GM19397 (cell line): Measurements from ENCODE around the gene P2RY11.

ENCODE experiments used
- ATAC-seq: cut with Tn5 transposase; IDR thresholded peaks from one replicate; pipeline ENCODE4 v1.9.1; 2021; ENCODE audit warnings: mild to moderate bottlenecking, moderate library complexity; ENCODE audit not compliant: unreplicated experiment

P2RY11 gene

GRCh38 chr19:10138879-10139795, 27.6 kb downstream of the P2RY11 start:
- ATAC-seq: no peak

- ATAC-seq: no peak
These were observed 28.5 kb downstream of the P2RY11 start for GRCh38 chr19:10139952-10140351.

DNA sequence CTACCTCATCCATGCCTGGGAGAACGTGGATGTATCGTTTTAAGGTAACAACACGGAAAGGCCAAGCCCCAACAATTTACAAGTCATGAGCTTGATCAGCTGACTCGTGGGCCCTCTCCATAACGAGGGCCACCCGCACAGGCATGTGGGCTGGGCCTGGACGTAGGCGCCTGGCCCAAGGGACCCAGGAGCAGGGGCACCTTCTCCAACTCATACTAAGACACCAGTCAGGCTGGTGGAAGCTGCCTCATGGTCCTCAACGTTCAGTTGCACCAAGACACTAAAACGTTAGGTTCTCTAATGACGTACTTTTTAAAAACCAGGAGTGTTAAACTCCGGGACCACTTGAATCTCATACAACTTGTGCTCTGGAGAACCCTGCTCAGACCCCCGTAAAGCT, 30.0 kb downstream of the P2RY11 start:
- no peak for ATAC-seq

DNA sequence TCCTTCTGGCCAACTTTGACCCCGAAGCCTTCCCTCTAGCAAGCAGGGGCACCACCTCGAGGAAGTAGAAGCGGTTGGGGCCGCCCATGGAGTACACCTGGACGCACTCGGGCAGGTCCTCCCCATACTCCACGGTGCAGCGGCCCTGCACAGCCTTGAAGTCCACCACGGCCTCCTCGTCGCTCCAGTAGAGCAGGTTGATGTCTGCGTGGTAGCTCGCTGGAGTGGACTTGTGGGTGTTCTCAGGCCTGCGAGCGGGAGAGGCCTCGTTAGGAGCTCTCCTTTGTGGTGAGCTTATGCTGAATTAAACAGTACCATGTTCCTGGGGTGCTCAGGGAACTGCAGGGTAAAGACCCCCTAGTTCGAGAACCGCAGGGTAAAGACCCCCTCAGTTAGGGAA, 30.5 kb downstream of the P2RY11 start:
- no peak for ATAC-seq

DNA sequence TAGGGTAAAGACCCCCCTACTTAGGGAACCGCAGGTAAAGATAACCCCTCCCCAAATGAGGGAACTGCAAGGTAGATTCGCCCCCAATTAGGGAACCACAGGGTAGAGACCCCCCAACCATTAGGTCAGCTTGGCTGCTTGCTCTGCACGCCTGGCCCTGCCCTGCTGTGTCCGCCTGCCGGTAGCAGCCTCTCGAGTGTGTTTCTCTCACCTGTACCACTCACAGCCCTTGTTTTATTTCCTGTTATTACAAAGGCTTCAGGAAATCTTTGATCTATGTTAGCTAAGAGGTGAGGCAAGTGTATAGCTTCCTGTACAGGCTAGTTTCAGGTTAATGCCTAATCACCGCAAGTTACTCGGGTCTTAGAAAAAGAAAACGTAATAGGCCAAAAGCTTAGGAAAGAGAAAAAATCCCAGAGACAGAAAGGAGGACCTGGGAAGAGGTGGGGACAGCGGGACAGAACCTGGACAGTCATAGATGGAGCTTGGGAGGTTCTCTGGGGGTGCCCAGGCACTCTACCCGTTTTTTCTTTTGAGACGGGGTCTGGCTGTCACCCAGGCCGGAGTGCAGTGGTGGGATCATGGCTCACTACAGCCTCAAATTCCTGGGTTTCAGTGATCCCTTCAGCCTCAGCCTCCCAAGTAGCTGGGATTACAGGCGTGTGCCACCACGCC, 31.3 kb downstream of the P2RY11 start:
- ATAC-seq: no peak

- ATAC-seq: no peak
These were observed 32.2 kb downstream of the P2RY11 start for GRCh38 chr19:10143681-10144080.

GRCh38 chr19:10144361-10144760, 32.9 kb downstream of the P2RY11 start:
- no peak for ATAC-seq

DNA sequence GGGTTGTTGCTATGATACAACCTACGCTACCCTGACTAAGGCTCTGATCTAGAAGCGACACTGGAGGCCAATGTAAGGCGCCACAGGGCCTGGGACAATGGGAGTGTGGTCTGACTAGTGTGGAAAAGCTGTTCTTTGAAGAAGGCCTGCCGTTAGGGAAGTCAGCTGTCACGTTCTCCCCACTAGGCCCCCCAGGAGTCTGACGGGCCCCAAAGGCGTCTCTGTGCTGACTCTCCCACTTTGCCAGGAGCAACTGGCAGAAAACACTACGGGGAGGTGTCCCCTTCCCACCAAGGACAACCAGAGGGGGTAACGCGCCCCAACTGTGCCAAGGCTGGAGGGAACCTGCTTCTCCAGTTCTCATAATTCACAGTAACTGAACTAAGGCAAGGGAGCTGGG, 33.5 kb downstream of the P2RY11 start:
- no peak for ATAC-seq

DNA sequence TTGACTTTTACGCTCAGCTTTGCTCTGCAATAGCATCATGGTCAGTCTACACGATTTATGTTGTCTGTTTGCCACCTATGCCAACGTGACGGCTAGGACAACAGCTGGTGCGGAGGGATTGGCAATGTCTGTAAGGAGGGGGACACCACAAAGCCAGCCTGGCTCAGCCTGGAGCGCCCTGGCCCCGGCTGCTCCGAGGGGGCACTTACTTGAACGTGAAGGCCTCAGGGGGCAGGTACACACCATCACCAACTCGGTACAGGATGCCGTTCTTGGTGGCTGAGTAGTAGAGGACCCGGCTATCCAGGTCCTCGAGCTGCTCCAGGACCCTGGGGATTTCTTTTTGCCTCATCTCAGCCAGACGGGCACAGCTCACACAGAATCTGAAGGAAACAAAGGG, 34.6 kb downstream of the P2RY11 start:
- ATAC-seq: no peak

- no peak for ATAC-seq
These were observed 37.9 kb downstream of the P2RY11 start for GRCh38 chr19:10149427-10149826.

- ATAC-seq: no peak
These were observed 40.0 kb downstream of the P2RY11 start for GRCh38 chr19:10151521-10151920.

- ATAC-seq: no peak
These were observed 40.6 kb downstream of the P2RY11 start for GRCh38 chr19:10152100-10152499.

GRCh38 chr19:10155839-10156238, 44.3 kb downstream of the P2RY11 start:
- ATAC-seq: no peak

DNA sequence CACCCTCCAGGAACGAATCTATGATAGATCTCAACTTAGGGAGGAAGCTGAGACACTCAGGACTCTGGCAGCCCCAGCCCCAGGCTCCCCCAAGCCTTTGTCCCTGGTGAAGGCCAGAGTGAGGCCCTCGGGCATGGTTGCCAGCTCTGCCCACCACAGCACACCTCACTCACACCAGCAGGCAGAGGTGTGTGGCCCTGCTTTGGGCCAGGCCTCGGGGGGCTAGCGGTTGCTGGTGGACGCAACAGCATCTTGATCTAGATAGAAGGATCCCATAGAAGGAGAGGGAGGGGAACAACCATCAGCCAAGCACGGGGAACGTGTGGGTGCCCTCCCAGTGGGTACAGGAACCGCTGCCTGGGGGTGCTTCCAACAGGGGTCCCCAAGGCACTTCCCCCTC, 46.6 kb downstream of the P2RY11 start:
- no peak for ATAC-seq

DNA sequence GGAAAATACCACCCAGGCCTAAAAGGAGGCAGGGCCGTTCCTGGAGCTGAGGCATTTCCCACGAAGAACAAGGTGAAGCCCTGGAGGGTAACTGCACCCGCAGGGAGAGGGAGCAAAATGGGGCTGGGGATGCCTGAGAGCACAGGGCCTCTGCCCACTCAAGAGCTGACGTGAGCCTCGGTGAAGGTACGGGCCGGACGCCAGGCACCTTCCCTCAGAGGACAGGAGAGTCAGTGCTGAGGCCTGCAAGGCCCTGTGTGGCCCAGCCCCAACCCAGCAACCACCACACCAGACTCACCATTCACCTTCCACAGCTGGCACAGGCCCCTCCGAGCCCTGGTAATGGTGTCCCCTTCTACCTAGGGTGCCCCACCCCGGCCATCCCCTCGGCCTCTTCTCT, 47.0 kb downstream of the P2RY11 start:
- ATAC-seq: no peak

DNA sequence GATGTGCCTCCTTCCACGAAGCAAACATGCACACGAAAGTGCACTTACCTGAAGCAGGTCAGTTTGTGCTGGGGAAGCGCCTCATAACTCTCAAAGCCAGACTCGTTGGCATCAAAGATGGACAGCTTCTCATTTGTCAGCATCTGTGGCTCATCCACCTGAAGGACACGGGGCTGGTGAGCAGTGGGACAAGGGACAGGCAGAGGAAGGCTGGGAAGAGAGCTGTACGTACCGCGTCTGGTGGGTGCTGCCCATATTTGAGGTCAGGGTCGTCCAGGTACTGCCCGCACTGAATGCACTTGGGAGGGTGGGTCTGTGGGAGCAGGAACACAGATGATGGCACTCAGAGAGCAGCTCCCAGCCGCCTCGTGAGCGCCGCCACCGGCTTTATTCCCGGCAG, 48.1 kb downstream of the P2RY11 start:
- no peak for ATAC-seq

DNA sequence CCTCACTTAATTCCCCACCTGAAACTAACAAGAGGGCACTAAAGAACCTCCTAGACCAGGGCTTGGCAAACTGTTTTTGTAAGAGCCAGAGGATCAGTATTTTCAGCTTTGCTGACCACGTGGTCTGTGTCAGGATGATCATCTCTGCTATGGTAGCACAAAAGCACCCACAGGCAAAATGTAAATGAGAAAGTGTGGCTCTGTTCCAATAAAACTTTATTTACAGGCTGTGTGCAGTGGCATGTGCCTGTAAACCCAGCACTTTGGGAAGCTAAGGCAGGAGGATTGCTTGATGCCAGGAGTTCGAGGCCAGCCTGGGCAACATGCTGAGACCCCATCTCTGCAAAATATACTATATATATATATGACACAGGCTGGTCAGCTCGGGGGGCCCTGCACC, 52.0 kb downstream of the P2RY11 start:
- ATAC-seq: no peak
